Ovary (tissue), 9 donors: Measurements from ENCODE around the gene TMSB10. TPM values are rescaled to one million over a fixed set of nuclear protein-coding genes. Genes with fewer than 3 reads are reported as not detected.
A peak's percentile ranks its signal among the peaks of the same experiment; 100 is the strongest.

Experiments used
- DNase-seq, 5 donors: peaks; one replicate each; pipeline ENCODE4 v3.0.0-alpha.2; 2019 to 2020
- H3K27ac ChIP-seq, 2 donors: fragments of 200-600 bp; one replicate each; pipeline versions ENCODE4 v1.5.1 to v1.8.0; 2019 to 2022
- H3K27me3 ChIP-seq: fragments of 200-600 bp; one replicate; pipeline ENCODE4 v1.8.0; 2022
- H3K36me3 ChIP-seq: fragments of 200-600 bp; sonication (generic); one replicate; pipeline ENCODE4 v1.5.1; 2019
- H3K4me1 ChIP-seq: one replicate; pipeline ENCODE4 v1.8.1; 2013; ENCODE audit warnings: mild to moderate bottlenecking, moderate library complexity; ENCODE audit not compliant: insufficient read depth
- H3K4me3 ChIP-seq: fragments of 200-600 bp; sonication (generic); one replicate; pipeline ENCODE4 v1.5.1; 2017
- H3K9me3 ChIP-seq, 2 donors: fragments of 200-600 bp in 1 of 2; sonication (generic) in 1 of 2; one replicate each; pipeline versions ENCODE4 v1.5.1 to v1.8.1; 2013 to 2019; ENCODE audit warnings: mild to moderate bottlenecking in 1 of 2, moderate library complexity in 1 of 2
- EP300 ChIP-seq: sonication (generic); formaldehyde crosslinking; IDR thresholded peaks from one replicate; pipeline ENCODE4 v1.6.1; 2017; ENCODE audit warnings: antibody characterized with exemption
- POLR2A ChIP-seq: fragments of 450-650 bp; IDR thresholded peaks from one replicate; pipeline ENCODE4 v1.6.1; 2017; ENCODE audit warnings: antibody characterized with exemption, mild to moderate bottlenecking, moderate library complexity
- WGBS, 3 donors: extraction: QIAGEN DNeasy Blood & Tissue Kit in 1 of 3; methylation state at CpG; one replicate each; pipeline versions ENCODE4 v1.1.5 to v1.1.7; 2013 to 2017; 5-methylcytosine and 5-hydroxymethylcytosine counted together
- intact Hi-C, 4 donors: fragments of 100-400 bp; cut with DNase I; formaldehyde crosslinking; loops; one replicate each; pipeline versions ENCODE4 v1.11.0 to v1.15.1; 2022 to 2023
- polyA plus RNA-seq, 2 donors: library from polyadenylated mRNA; stranded (reverse); fragments of 200-250 nt in 1 of 2; fragments of 350-450 nt in 1 of 2; fragmentation: Illumina TruSeq in 1 of 2; extraction: RNeasy Lipid Tissue Mini Kit (QIAGEN cat#74804) in 1 of 2; gene quantifications; one replicate each; pipeline ENCODE4 v1.2.3, GENCODE V29; 2013 to 2014
- total RNA-seq, 7 donors: library from RNA; depleted of rRNA in 2 of 7; stranded (reverse); fragments of >200 nt in 2 of 7; fragmentation: NEBNext Ultra II Directional in 3 of 7; extraction: Animal tissue kit (Norgen Biotek cat#: 25700) in 3 of 7; gene quantifications; one replicate each; pipeline versions ENCODE4 v1.1.0 to v1.2.4, GENCODE V29; 2016 to 2023
- TF ChIP-seq, protein P1 (sequence below), 3 donors: fragments of 450-650 bp in 2 of 3; fragments of 200-600 bp in 1 of 3; IDR thresholded peaks; one replicate each; pipeline versions ENCODE4 v1.5.1 to v1.8.0; 2016 to 2022; ENCODE audit warnings: antibody characterized with exemption in 3 of 3, mild to moderate bottlenecking in 1 of 3
- donor health status: DM: no; HTN: no; CAD: no; lungs with moderate emphysema.
- donor health status: DM: no; HTN: no; CAD: no.
- donor health status: Bipolar disorder and iron deficiency.
- donor health status: DM: yes; HTN: yes; CAD: no.
- donor health status: DM: no; HTN: no; CAD: no.
- donor health status: DM: yes; HTN: yes; CAD: no.

The TMSB10 gene
- total and polyA plus RNA-seq, 9 donors = 1,247 to 5,558 (median 2,639) TPM

DNA sequence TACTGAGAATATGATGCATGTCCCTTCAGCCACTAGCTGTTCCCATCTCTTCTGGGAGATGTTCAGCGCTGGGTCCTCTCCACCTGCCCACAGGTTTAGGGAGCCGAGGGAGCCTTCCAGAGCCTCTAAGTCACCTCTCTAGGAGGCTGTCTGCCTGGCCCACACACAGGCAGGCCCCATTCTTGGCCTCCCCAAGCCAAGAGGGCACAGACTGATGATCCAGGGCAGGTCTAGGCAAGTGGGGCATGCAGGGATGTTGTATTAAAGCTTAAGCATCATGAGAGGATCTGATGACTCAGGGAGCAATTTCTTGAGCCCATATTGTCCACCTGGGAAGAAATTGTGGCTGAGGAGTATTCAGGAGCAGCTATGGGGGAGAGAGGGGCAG is 19.9 kb downstream of the TMSB10 start:
- H3K27me3 ChIP-seq = no peaks in the 10 kb centered on the region
- no peak overlapping the region for H3K27ac ChIP-seq
- H3K4me1 ChIP-seq = peaks cover 10% of the 10 kb centered on the region
- H3K9me3 ChIP-seq = no peaks in the 10 kb centered on the region
- WGBS, 3 donors = 92 to 93% (median 93%) methylated on average over 2 of the region's 2 CpGs
- intact Hi-C loops = loop anchor here in 3 of 4 donors (5.0 to 10.0 kb wide), 4 partner anchors 43 to 431 kb away; partner anchors contain the start of genes DNAH6 (in 1 of the 3) and TRABD2A (in 1 of the 3)
- TF ChIP-seq, protein P1, sequence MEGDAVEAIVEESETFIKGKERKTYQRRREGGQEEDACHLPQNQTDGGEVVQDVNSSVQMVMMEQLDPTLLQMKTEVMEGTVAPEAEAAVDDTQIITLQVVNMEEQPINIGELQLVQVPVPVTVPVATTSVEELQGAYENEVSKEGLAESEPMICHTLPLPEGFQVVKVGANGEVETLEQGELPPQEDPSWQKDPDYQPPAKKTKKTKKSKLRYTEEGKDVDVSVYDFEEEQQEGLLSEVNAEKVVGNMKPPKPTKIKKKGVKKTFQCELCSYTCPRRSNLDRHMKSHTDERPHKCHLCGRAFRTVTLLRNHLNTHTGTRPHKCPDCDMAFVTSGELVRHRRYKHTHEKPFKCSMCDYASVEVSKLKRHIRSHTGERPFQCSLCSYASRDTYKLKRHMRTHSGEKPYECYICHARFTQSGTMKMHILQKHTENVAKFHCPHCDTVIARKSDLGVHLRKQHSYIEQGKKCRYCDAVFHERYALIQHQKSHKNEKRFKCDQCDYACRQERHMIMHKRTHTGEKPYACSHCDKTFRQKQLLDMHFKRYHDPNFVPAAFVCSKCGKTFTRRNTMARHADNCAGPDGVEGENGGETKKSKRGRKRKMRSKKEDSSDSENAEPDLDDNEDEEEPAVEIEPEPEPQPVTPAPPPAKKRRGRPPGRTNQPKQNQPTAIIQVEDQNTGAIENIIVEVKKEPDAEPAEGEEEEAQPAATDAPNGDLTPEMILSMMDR (IDR thresholded peaks at IDR 0.05) = no peak
- no peak for TF ChIP-seq POLR2A
- TF ChIP-seq EP300 = no peak
- H3K4me3 ChIP-seq = no peak overlapping the region
- DNase-seq = peak in 1 of 5 donors; percentile 31
- no peaks in the 10 kb centered on the region for H3K36me3 ChIP-seq

DNA sequence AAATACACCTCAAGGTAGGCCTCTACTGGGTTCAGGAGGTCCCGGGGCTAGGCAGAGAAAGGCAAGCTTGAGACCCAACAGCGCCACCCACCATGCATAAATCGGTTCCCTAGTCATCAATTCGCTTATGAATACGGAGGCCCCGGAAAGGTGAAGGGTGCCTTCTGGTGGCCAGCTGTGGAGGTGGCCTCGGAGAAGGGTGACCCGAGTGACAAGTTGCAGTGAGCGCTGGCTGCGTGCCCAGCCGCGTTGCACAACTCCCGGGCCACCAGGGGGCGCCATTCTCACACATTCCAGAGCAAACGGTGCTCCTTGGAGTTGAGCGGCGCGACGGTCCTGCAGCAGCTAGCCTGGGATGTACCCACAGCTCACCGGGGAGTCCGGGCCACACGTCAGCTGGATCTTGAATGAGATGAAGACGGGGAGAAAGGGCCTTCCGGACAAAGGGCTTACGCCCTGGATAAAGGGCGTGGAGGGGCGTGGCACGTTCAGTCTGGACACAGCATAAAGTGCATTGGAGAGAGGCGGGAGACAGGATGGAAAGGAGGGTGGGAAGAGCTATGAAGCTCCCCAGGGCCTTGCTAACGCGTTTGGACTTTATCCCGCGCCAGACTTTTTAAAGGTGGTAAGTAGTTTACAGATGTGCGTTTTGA is 20.4 kb downstream of the TMSB10 start:
- Histone ChIP-seq H3K27me3 (no peaks in the 10 kb centered on the region), H3K4me3 (peak overlapping the region; percentile 28), H3K36me3 (no peaks in the 10 kb centered on the region), H3K9me3 (no peaks in the 10 kb centered on the region), H3K4me1 (peaks cover 9% of the 10 kb centered on the region), H3K27ac (no peak overlapping the region)
- intact Hi-C loops = loop anchor here in 3 of 4 donors (5.0 to 10.0 kb wide), 4 partner anchors 44 to 431 kb away; partner anchors contain the start of genes DNAH6 (in 1 of the 3) and TRABD2A (in 1 of the 3)
- TF ChIP-seq EP300 = no peak
- TF ChIP-seq, protein P1 (IDR thresholded peaks at IDR 0.05) = peak; percentile 91 to 93 (median 92)
- WGBS, 3 donors = 6 to 8% (median 7%) methylated on average over 34 of the region's 34 CpGs
- peak; percentile 89 to 94 (median 92) for DNase-seq

DNA sequence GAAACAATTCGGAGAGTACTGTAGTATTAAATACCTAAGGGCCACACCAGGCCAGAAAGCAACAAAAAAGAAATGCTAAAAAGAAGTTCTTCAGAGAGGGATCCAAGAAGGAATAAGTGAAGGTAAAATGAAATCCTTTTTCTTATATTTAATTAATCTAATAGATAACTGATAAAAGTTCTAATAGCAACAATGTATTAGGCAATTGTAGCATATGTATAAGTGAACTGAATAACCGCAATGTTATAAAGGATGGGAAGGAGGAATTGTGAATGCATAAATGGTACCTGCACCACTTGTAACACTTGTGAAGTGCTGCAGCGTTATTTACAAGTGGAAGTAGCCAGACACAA is 21.8 kb downstream of the TMSB10 start:
- Histone ChIP-seq H3K4me3 (no peak overlapping the region), H3K9me3 (no peaks in the 10 kb centered on the region), H3K36me3 (no peaks in the 10 kb centered on the region), H3K4me1 (peaks cover 9% of the 10 kb centered on the region), H3K27me3 (no peaks in the 10 kb centered on the region), H3K27ac (no peak overlapping the region)
- intact Hi-C loops = loop anchor here in 3 of 4 donors (5.0 to 10.0 kb wide), 4 partner anchors 45 to 432 kb away; partner anchors contain the start of genes DNAH6 (in 1 of the 3) and TRABD2A (in 1 of the 3)
- no peak for DNase-seq
- no peak for TF ChIP-seq EP300
- TF ChIP-seq POLR2A = no peak
- TF ChIP-seq, protein P1 (IDR thresholded peaks at IDR 0.05) = no peak
- 37 to 49% (median 39%) methylated on average over 3 of the region's 3 CpGs for WGBS, 3 donors

DNA sequence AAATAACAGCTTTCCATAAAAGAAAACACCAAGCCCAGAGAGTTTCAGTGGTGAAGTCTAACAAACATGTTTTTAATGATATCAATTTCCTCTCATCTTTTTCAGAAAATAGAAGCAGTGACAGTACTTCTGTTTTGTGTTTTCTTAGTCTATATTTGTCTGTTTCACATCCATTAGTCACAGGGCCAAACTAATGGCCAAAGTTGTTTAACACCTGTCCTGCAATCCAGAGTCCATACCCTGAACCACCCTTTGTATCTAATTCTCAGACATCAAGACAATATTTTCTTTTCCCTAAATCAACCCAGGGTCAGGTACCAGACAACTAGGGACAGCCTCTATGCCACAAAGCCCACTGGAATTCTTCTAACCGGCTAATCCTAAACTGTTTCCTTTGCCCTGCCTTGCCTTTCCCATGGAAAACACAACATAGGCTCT is 25.9 kb downstream of the TMSB10 start:
- intact Hi-C loops = no loop called here
- Histone ChIP-seq H3K27ac (no peak overlapping the region), H3K4me3 (no peak overlapping the region), H3K27me3 (no peaks in the 10 kb centered on the region), H3K9me3 (no peaks in the 10 kb centered on the region), H3K36me3 (no peaks in the 10 kb centered on the region), H3K4me1 (no peaks in the 10 kb centered on the region)
- DNase-seq = no peak
- 54 to 72% (median 55%) methylated on average over 1 of the region's 1 CpG for WGBS, 3 donors
- TF ChIP-seq, protein P1 (IDR thresholded peaks at IDR 0.05) = no peak
- TF ChIP-seq EP300 = no peak
- TF ChIP-seq POLR2A = no peak
